Inflammatory macrophage treated with lipopolysaccharide for 4 hours (primary cell): ENCODE results near the gene COX17.

Experiments used
- DNase-seq: peaks from one replicate; pipeline ENCODE4 v3.0.0-alpha.2; 2020

The COX17 gene

DNA sequence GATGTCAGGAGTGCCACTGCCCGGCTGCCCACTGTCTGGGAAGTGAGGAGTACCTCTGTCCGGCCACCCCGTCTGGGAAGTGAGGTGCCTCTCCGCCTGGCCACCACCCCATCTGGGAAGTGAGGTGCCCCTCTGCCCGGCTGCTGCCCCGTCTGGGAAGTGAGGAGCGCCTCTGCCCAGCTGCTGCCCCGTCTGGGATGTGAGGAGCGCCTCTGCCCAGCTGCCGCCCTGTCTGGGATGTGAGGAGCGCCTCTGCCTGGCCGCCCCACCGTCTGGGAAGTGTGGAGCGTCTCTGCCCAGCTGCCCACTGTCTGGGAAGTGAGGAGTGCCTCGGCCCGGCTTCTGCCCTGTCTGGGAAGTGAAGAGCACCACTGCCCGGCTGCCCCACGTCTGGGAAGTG, 3.3 kb downstream of the COX17 start:
- no peak for DNase-seq

DNA sequence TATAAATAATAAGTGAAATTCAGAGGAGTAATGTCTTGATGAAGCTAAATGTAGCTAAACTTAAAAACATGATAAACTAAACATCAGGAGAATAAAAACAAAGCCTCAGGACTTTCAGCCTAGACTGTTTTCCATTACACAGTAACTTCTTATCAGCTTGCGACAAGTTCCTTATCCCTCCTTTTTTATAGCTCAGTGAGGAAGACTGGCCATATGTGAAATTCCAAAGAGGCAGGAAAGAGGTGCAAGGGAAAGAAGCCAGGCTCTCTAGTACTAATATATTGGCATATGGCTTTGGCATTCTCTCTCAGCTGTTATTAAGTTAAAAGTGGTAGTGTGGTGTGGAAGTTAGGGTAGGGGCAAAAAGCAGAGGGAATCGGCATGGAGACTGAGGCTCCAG, 4.4 kb downstream of the COX17 start:
- no peak for DNase-seq

- no peak for DNase-seq
Measured at GRCh38 chr3:119669906-119670570, 7.2 kb downstream of the COX17 start.

GRCh38 chr3:119665954-119666559, 11.1 kb downstream of the COX17 start:
- no peak for DNase-seq

DNA sequence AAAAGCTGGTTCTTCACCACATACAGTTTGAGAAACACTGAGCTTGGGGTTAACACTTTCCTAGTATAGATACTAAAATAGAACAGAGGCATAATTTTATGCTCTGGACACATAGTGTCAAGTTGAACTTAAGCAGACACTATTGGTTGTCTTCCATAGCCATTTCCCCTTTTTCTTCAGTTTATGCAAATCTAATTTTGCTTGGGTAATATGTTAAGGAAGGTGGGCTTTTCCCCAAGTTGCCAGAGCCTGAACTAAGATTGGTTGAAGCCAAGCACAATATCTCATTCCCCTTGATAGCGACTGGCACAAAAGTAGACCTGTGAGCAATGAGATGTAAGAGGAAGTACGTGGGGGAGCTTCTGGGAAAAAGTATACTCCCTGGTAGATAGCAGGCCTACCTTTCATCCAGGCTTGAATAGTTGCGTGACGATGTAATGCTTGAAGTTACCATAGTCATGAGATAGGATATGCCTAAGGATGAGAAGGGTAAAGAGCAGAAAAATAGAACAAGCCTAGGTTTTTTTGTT, 12.3 kb downstream of the COX17 start:
- peak; percentile 98 for DNase-seq

- DNase-seq = peak; percentile 37
Measured at GRCh38 chr3:119664370-119664769, 12.8 kb downstream of the COX17 start.

- no peak for DNase-seq
Measured at GRCh38 chr3:119663885-119664284, 13.3 kb downstream of the COX17 start.

GRCh38 chr3:119662604-119663373, 14.4 kb downstream of the COX17 start:
- no peak for DNase-seq

DNA sequence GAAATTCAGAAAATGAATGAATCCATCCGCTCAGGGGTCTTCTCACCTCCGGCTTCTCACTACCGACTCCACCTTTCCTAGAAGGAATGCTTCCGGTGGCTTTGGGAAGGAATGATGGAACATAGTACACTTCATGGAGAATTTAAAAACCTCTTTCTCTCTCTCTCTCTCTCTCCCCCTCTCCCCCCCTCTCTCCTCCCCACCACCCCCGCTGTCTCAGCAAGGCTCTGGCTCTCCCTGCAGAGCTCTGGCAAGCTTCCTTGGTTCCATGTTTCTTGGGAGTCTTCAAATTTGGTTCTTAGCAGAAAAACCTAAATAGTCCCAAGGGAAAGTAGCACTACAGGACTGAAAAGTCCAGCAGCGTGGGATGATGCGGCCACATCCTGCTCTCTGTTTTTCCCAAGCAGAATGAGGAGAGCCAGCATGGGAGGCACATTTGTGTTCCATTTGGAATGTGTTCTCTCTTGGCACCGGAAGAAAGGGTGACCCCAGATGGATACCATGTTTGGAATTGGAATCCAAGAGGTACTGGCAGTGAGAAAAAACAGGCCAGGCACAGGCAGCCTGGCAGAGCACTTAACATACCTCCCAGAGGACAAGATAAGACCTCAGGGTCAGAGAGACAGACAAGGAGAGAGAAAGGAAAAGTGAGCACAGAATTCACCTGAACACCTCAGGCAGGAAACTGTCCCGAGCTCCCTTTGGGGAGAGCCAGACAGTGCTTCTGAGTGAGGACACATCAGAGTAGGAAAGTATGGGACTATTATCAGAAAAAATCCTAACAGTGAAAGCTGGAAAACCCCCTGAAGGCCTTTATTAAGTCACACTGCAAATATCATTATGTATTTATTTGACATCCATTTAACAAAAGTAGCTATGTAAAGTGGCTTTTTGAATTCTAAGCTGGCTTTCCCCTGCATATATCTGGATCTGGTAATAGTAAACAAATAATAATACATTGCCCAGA, 16.4 kb downstream of the COX17 start, which contains the start of gene POPDC2:
Gene POPDC2 (minus strand): TSS at position 116 of the 967 bp plus-strand sequence. CDS start 166 bp downstream, outside the sequence.
- no peak for DNase-seq

DNA sequence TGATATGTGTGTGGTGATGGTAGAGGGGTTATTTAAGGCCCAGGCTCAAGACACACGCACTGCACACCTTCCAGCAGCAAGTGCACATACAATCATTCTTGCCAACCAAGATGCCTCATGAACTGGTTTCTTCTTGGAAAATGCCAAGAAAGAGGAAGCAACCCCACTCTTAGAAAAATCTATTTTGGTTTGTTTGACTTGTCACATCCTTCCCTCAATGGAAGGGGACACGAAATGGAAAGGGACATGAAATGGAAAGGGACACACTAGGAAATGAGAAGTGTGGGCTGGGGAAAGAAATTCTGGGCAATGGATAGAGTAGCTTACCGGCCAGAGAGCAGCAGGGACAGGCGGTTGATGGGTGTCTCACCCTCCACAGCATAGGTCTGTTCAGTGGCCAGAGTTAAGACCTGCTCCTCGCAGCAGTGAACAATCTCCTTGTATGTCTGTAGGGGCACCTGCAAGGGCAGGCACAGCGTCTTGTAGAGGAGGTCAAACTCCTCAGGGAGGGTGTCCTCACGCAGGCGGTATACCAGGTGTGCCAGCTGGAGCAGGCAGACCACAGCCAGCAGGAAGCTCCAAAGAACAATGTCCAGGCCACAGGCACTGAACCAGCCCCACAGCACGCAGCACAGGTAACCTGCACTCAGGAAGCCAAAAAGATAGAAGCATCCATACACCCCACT, 17.5 kb downstream of the COX17 start:
- peak; percentile 79 for DNase-seq

DNA sequence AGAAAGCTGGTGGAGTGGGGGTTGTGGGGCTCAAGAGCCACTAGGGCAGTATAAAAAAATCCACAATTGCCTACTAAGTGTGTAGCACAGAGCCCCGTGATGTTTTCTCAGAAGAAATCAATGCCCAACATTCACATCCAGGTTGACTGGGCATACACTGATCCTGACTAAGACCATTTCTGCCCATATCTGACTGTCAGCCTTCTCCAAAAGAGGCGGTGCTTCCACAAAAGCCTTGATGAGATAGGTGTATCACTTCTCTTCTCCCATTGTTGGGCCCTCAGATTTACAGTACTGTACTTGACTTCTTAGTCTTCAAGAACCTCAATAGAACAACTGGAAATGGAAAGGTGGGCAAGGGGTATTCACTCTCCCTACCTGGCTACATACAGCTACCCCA, 18.2 kb downstream of the COX17 start:
- DNase-seq = no peak

GRCh38 chr3:119657887-119658702, 19.1 kb downstream of the COX17 start:
- peak; percentile 78 for DNase-seq

GRCh38 chr3:119653876-119654275, 23.3 kb downstream of the COX17 start:
- no peak for DNase-seq

DNA sequence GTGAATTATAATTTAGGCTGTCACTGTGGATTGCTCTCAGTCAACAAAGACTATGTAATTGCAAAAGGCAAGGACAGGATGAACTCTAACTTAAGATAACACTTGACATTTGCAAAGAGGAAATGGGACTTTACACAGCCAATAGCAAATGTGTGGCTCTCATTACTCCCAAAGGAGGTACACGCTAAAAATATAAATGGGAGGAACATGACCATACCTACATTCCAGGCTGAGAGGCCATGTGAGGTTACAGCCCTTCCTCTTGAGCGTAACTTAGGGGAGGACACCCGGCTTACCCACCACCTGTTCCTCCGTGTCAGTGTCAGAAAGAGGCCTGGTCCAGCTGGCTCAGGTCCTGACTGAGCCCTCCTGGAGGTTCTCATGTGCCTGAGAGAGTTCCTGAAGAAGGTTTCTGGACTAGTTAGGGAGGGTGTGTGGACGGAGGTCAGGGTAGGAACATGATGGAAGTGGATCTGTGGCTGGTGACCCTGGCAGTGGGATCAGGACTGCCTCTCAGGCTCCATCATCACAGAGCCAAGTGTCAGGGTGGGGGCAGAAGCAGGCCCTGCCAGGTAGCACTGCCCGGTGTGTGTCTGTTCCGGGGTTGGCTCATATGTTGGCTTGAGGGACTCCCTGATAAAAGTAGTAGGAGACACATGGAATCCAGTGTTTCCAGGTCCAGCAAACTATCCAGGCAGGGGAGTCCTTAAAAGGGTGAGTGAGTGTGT, 24.7 kb downstream of the COX17 start:
- DNase-seq = peak; percentile 28

- peak; percentile 58 for DNase-seq
Measured at GRCh38 chr3:119649761-119650160, 27.4 kb downstream of the COX17 start.

DNA sequence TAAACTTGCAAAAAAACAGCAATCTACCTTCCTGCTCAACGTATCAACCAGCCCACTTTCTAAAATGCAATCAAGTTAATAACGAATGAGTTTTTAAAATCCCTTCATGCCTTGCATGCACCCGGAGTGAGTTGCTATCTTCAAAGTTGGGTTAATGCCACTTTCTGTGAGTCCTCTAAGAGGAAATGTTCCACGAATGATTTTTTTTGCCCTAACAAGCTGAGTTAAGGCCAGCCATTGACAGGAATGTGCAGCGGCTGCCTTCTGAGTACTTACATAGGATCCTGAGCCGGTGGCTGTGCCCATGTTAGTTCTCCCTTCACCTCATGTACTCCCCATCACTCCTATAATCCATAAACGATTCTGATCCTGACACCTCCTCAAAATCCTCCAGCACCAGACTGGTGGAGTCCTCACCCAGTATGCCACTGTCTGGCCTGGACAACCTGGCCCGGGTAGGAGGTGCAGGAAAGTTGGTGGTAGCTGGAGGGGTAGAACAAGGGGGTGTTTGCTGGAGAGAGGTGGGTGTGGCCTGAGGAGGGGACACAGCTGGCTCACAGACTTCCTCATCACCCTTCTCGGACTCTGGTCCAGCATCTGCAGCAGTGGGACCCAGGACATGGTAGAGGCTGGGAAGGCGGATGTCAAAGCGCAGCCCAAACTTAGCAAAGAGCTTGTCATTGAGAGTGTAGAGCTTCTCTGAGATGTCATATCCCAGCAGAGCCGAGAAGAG, 29.2 kb downstream of the COX17 start:
- no peak for DNase-seq

GRCh38 chr3:119647171-119647570, 30.0 kb downstream of the COX17 start:
- DNase-seq = no peak

- no peak for DNase-seq
Measured at GRCh38 chr3:119645813-119646212, 31.4 kb downstream of the COX17 start.

DNA sequence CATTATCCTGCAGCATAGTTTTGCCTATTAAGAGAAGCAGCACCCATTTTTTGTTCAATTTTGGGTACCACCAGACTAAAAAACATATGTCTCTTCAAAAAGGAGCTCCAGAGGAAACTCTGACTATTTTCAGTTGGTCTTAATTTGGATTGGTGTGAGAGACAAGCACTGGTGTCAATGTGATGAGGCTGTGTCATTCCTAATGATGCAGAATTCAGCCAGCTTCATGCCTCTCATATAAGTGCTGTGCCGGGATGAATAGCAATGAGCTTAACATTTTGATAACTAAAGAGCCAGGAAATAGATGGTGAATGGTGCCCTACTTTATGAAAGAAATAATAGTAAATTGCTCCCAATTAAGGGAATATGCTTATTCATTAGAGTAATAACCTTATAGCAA, 32.7 kb downstream of the COX17 start:
- no peak for DNase-seq

DNA sequence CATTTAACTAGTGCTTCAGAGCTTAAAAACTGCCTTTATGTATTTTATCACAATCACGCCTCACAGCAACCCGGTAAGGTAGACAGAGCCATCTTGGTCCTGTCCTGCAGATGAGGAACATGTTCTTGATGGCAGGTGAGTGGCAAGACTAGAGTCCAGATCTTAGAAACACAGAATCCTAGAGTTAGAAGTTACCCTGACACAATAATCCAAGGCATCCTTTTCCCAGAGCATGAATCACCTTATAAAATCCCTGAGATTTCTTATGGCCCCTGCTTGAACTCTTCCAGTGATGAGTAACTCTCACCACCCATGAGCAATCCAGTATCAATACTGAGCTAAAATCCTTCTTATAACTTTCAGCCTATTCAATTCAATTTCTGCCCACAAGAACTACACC, 33.7 kb downstream of the COX17 start:
- peak; percentile 60 for DNase-seq
